Fibroblast of skin of abdomen (primary cell): ENCODE data around the gene KCNQ1OT1.

Experiments used
- DNase-seq: peaks from one replicate; pipeline ENCODE4 v3.0.0-alpha.2; 2013

KCNQ1OT1 gene

DNA sequence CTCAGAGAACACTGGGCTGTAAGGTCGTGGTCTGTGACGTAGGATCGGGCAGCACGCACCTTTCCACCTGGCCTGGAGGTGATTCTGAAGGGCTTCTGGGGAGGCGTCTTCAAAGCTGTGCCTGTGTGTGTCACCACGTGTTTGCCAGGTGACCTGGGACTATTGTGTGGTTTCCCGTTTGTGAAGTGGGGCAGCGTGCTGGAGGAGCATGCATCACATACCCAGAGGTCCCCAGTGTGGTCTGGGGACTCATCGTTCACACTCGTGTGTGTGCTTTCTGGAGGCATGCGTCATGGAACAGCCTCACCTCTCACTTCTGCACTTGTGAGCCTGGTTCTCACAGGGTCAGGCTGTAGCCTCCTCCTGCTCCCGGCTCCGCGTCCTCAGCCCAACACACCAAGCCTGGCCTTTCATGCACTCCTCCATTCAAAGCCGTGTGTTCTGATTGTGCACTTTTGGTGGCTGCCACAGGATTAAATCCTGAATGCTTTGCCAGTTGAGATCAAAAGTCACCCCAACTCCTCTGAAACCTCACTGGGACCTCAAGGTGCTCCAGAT, 106.3 kb downstream of the KCNQ1OT1 start:
- DNase-seq = no peak

DNA sequence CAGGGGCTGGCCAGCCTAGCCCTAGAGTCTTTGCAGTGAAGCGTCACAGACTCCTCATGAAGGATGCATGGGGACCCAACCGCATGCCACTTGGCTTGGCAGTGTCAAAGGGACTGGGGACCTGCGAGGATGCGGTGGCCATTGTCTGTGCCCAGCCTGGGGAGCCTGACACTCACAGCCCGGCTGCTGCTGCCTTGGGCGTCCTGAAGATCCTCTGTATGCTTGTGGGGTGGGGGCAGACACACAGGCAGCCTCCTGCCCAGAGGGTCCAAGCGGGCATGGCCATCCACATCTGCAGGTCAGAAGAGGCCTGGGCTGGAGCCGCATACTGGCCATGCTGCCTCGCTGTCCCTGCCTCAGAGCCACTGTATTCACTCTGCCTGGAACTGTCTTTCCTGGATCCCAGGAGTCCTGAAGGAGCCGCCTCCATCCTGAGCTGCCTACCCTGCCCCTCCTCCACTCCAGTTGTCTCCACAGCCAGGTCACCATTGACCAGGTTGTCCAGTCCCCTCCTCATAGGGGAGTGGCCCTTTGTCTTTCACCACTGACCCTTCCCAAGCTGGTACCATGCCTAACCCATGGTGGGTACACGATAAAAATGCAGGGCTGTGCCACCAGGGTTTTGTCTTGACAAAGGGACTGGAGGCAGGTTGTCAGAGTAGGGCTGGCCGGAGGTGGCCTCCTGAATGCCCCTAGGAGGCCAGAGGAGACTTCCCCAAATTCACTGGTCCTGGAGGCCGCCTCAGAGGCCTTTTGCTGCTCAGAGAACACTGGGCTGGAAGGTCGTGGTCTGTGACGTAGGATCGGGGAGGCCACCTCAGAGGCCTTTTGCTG, 107.0 kb downstream of the KCNQ1OT1 start:
- DNase-seq = no peak

DNA sequence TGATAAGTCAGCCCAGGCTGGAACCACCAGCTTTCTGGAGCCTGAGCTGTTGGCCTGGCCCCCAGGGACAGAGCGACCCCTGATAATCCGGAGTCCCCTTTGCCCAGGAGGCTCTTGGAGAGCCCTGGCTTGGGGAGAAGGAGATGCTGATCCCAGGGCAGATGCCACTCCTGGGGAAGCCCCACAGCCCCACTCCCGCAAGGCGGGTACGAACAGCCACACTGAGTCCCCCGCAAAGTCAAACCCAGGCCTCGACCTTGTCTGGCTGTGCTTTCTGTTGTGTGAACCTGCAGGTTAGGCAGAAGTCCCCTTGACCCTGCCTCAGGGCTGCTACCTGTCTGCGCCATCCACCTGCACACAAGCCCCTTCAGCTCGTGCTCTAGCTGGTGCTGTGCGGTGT, 108.0 kb downstream of the KCNQ1OT1 start:
- DNase-seq = no peak

DNA sequence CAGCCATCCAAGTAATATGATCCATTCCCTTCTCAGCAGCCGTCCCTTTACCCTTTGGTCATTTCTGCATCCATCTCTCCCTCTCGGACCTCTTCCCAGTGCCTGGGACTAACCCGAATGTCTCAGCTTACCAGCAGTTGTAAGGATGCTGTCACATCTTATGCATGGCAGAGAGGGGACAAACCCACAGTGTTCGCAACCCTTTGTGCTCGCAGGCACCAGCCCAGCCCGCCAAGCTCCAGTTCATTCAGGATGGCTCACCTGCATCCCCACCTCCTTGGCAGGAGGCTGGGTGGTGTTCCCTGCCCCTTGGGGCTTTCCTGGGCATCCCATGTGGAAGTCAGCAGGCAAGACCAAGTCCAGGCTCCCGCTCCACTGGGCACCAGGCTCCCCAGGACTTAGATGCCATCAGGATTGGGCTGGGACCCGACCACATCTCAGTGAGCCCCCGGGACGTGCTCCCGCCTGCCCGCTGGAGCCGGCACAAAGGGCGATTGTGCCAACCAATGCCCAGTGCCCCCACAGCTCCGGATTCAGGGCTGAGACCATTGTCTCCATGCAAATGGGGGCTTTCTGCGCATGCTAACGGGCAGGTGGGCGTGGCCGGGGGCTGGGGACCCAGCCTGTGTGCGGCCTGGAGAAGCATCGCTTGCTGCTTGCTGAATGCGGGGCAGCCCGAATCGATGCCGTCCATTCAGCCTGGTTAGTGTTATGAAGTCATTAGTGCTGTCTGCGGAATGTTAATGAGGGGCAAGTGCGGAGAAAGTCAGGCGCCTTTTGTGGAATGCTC, 108.6 kb downstream of the KCNQ1OT1 start:
- DNase-seq = no peak

DNA sequence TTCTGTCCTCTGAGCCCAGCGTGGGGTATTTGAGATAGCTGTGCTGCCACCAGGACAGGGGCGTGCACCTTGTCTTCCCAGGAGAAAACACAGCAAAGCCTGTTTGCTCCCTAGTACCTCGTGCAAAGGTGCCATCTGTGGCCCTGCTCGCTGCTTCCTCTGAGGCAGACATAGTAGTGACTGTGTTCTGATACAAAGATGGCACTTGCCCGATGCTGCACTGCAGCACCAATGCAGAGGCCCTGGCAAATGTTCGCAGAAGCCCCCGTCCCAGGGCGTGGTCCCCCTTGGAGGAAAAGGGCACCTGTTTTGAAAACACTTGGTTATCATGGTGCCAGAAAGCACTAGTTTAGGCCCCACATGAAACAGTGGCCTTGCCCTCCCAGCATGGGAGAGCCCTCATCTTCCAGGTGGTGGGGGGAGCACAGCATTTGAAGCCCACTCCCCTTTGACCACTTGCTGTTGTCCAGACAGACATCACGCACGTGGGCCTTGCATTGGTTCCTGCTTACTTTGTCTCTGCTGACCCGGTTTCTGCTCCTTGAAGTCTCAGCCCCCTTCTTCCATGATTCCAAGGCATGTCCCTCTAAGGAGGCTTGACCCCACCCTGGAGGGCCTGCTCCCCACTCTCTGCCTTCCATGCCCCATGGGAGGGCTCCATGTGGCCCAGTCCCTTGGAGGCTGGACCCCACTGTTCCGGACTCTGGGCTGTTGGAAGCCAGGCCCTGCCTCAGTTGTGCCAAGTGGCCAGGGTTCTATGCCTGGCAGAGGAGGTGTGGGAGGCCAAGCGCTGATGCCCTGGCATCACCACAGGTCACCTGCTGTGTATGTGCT, 109.4 kb downstream of the KCNQ1OT1 start:
- DNase-seq = no peak

DNA sequence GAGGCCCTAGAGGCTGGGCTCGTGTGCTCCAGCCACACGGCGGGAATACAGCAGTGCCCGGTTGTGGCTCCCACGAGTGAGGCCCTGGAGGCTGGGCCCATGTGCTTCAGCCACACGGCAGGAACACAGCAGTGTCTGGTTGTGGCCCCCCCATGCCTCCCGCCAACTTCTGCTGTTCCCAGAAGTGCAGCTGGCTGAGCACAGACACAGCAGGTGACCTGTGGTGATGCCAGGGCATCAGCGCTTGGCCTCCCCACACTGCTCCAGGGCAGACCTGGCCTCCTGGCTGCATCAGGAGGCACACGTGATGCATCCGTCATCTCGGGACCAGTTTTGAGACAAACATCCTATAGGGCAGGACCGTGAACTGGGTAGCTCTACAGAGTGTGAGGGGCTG, 110.3 kb downstream of the KCNQ1OT1 start:
- no peak for DNase-seq

DNA sequence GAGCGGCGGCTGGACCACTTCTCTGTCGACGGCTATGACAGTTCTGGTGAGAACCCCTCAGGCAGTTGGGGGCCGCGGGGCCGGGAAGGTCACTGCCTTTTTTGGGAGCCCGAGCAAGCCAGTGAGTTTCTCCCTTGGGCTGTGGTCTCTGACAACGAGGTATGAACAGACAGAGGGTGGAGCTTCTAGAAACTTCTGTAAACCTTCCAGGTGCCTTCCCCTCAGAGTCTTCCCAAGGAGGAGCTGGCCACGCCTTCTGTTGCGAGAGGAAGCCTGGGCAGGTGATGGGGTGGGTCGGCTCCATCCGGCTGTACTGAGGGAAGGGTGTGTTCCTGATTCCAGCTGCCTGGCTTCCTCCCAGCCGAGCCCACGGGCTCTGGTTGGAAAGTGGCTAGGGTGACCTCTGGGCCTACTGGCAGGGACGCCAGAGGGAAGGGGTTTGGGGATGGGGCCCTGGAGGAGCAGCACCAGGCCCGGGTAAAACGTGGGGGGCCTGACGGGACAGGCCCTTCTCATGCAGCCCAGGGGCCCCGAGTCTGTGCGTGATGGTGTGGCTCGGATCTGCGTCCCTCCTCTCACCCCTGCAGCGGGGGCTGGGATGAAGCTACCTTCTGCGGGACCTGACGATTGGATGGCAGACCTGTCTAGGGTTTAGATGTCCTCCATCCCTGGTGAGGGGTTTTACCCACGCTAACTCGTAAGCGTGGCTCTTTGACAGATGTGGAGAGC, 110.8 kb downstream of the KCNQ1OT1 start:
- no peak for DNase-seq

DNA sequence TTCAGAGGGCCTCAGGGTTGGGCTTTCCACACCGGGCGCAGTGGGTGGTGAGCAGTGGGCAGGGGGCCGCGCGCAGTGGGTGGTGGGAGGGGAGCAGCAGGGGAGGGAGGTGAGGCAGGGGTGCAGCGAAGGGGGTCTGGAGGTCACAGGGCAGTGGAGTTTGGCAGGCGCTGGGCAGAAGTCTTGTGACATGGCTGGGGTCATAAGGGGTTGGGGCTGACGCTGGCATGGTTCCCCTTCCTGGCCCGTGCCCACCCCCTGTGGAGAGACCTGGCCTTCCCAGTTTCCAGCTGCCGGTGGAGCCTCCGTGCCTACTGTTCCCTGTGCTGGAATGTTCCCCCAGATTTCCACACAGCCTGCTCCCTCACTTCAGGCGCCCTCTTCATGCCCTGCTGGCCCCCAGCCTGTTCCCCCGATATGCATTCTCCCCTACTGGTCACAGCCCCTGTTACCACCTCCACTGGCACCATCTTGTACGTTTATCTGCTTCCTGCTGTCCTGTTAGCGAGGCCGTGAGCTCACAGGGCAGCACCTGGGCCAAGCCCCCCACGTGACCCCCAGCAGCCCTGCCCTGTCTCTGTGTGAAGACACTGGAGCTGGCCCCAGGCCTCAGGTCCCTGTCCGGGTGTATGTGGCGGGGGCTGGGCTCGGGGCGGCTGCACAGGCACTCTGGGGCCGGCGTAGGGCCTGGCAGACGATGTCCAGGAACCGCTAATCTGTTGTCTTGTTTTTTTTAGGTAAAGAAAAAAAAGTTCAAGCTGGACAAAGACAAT, 111.6 kb downstream of the KCNQ1OT1 start:
- no peak for DNase-seq

DNA sequence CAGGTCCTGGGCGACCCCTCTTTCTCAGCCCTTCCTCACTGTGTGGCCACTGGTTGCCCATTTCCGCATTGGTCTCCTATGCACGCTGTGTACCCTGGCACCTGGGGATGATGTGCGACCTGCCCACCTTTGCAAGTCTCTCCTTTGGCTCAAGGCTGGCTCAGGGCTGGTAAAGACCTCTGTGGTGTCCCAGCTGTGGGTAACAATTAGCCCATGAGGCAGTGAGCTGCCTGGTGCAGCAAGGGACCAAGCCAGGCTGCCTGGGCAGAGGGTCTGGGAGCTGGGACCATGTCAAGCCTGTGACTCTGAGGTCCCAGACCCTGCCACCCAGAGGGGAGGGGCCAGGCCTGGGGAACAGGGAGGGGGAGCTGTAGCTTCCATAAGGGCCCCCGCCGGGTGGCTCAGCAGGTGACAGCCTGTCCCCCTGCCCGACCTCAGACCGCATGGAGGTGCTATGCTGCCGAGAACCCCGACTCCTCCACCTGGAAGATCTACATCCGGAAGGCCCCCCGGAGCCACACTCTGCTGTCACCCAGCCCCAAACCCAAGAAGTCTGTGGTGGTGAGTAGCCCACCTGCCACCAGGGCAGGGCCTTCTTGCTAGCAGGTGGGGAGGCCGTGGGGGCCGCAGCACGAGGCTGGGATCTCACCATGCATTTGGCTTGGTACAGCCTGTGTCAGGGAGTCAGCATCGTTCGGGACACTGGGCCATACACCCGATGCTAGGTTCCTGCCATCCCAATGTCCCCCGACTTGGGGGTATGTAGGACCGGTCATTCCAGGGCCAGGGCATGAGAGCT, 112.5 kb downstream of the KCNQ1OT1 start:
- no peak for DNase-seq

DNA sequence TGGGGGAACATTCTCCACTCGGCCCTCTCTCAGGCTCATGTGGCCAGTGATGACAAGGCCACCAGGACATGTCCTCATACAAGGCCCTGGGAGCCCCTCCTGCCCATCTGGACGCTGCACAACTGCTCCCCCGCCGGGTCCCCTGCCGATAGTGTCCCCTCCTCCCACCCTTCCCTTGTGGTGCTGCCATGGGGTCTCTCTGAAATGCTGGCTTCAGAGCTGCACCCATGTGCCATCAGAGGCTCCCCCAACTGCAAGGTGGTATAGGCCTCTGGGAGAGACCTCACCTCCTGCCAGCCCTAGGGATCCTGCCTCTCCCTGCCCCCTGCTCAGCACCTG, 113.0 kb downstream of the KCNQ1OT1 start:
- no peak for DNase-seq

DNA sequence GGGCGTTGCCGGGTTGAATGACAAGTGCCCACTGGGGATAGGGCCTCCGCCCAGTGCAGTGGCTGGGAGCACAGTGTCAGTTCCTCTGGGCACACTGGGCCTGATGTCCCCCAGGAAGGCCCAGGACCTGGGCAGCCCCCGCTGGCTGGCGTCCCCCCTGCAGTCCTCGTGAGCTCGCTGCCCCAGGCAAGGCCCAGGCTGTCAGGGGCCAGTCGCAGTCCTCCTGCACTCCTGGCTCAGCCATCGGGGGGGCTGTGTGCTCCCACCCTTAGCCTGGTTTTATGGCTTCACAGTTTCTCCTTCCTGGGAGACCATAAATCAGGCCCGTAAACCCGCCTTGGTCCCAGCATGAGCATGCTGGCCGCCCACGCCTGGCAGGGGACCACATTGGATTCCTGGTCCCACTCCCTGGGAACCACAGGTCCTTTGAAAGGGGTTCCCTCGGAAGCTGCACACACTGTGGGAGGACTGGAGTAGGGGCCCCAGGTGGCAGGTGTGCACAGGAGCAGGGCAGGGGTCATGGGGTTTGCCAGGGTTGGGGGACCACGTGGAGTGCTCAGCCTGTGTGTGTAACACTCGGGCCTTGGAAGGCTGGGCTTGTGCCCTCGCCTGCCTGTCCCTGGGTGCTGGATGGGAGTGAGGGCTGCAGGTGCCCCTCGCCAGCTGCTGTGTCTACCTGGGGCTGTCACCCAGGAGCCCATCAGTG, 113.6 kb downstream of the KCNQ1OT1 start:
- DNase-seq = no peak

DNA sequence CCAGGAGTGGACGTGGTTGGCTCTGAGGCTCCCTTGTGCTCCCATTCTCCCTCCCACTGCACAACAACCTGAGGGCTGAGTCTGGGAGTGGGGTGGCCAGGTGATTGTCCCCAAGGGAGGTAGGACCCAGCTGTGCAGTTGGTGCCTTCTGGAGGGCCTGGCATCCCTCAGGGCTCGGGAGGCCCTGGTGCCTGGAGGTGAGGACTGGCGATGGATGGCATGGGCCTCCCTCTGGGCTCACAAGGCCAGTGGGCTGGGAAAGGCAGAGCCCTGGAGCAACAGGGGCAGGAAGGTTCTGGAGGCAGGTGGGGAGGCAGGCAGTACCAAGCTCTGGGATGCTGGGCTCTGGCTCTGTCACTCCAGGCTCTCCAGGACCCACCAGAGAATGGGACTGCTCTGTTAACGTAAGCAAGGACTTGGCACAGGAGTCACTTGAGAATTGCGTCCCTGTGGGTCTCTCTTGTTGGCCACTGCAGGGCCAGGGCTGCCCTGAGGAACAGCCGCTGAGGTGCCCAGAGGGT, 114.2 kb downstream of the KCNQ1OT1 start:
- DNase-seq = no peak

DNA sequence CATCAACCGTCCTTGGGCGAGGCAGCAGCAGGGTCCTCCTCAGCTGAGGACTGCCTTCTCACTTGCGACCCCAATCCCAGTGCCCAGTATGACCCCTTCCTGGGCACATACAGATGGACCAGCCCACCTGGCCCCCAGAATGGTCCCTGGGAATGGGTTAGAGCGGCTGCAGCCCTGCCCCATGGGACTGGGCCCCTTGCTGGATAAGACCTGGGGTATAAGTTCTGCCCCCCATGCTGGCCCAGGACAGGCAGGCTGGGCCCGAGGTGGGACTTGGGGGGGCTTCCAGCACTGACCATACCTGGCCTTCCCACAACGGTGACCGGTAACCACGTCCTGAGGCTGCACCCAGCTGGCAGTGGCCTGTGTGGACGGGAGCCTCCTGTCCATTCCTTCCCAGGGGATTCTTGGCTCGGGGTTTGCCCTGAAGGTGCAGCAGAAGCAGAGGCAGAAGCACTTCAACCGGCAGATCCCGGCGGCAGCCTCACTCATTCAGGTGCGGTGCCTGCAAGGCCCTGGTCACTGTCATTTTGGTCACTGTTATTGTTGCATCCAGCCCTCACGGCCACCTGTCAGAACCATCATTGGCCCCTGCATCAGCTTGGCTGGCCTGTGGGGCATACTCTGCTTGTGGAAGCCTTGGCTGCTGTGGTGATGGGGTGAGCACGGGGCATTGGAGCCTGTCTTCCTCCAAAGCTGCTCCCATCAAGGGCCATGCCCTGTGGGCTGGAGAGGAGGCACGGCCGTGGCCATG, 114.8 kb downstream of the KCNQ1OT1 start:
- no peak for DNase-seq

DNA sequence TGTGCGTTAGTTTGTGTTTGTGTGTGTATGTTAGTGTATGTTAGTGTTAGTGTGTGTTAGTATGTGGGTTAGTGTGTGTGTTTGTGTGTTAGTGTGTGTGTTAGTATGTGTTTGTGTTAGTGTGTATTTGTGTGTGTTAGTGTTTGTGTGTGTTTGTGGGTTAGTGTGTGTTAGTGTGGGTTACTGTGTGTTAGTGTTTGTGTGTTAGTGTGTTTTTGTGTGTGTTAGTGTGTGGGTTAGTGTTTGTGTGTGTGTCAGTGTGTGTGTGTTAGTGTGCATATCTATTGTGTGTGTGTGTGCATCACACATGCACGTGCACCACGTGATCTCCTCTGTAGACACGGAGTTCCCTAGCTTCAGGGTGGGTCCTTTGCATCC, 115.4 kb downstream of the KCNQ1OT1 start:
- DNase-seq = no peak

DNA sequence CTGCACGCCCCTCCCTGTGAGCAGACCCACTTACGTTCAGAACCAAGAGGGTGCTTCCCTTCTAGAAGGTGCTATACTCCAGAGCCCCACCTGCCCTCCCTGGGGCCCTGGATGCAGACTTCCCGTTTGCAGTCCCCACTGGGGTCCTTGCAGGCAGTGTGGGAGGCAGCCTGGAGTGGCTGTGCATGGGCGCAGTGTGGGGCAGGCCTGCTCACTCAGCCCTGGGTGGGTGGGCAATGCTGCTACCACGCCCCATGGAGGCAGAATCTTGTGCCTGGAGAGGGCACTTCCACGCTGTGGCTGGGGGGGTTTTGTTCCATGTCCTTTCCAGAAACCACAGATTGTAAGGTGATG, 116.2 kb downstream of the KCNQ1OT1 start:
- DNase-seq = no peak

DNA sequence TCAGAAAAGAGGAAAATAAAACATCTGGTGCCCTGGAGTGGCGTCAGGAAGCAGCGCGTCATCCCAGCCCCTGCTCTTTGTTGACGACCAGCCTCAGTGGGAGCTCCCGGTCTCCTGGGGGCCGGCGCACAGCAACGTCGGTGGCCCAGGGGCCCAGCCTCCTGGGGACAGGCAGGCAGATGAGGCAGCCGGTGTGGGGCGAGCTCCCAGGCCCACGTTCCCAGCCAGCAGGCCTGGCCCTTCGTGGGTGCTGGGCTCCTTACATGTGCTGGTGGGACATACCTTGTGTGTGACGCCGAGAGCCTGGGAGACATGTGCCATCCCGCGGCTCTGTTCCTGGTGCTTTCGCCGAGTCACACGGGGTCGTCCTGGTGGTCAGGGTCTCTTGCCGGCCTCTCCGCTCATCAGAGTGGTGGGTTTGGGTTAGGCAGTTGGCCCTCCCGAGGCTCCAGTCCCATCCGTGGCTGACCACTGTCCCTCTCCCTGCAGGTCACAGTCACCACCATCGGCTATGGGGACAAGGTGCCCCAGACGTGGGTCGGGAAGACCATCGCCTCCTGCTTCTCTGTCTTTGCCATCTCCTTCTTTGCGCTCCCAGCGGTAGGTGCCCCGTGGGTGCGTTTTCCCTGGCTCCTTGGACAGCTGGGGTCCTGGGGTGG, 116.7 kb downstream of the KCNQ1OT1 start:
- DNase-seq = no peak

DNA sequence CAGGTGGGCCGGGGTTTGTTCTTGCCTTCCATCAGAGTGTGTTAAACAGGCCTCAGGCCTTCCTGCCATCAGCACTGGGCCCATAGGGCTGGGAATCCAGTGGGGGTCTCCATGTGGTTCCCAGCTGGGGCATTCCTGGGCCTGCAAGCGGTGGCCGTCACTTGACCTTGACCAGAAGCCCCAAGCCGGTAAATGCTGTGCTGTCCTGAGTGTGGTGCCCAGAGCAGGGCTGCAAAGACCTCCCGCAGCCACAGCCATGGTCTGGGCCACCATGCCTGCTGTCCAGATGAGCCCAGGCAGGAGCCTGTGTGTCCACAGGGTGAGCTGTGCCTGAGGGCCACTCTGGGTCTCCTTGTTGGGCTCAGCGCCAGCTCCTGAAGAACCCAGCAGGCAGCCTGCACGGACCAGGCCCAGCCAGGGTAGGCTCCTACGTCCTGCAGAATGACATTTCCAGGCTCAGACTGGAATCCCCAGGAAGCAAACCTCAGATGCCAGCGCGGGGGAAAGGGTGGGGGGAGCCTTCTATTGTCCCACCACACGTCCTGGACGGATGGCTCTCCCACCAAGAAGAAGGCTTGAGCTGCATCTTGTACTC, 117.3 kb downstream of the KCNQ1OT1 start:
- no peak for DNase-seq

DNA sequence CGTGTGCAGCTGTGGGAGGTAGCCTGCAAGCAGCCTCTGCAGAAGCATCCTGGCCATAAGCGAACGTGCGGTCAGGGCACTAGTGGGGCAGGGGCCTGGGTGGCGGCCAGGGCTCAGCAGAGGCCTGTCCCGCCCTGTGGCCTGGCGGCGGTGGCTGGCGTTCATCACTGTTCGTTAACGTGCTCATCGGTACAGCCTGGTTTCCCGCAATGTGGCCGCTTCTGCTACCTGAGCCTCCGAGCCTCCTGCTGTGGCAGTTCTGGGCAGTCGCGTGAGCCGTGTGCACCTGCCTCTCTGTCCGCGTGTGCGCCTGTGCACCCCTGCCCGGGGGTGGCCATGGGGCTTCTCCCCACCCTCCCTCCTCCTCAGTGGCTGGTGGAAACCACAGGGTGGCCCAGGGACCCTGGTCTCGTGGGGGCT, 117.9 kb downstream of the KCNQ1OT1 start:
- no peak for DNase-seq
